HL-60 (cell line): ENCODE measurements around the gene ANKRD12.

Experiments used
- DNase-seq, 2 experiments: peaks; one replicate each; pipeline ENCODE4 v3.0.0-alpha.2; 2010 to 2020; ENCODE audit warnings: low read depth in 1 of 2, low spot score in 1 of 2
- H3K27ac ChIP-seq: fragments of 250-450 bp; sonication (Bioruptor Pico); replicated peaks from 2 replicates; pipeline ENCODE4 v1.5.1; 2020; ENCODE audit warnings: mild to moderate bottlenecking, moderate library complexity
- H3K27me3 ChIP-seq: fragments of 250-450 bp; sonication (Bioruptor Pico); 2 replicates; pipeline ENCODE4 v1.5.1; 2021; ENCODE audit warnings: mild to moderate bottlenecking, moderate library complexity; ENCODE audit not compliant: insufficient read depth, poor library complexity, severe bottlenecking
- H3K4me3 ChIP-seq: replicated peaks from 2 replicates; pipeline ENCODE4 v1.5.1; 2011; ENCODE audit warnings: mild to moderate bottlenecking, control low read depth, low read length; ENCODE audit not compliant: insufficient read depth
- CTCF ChIP-seq: IDR thresholded peaks from one replicate; pipeline ENCODE4 v1.5.1; 2011; ENCODE audit warnings: low read length, control low read depth, inconsistent platforms; ENCODE audit not compliant: insufficient read depth
- GABPA ChIP-seq: IDR thresholded peaks from 2 replicates; pipeline ENCODE4 v1.6.1; 2012; ENCODE audit warnings: low read depth
- POLR2AphosphoS5 ChIP-seq: IDR thresholded peaks from 2 replicates; pipeline ENCODE4 v1.6.1; 2012; ENCODE audit warnings: low read depth
- SPI1 ChIP-seq: IDR thresholded peaks from 2 replicates; pipeline ENCODE4 v1.6.1; 2012; ENCODE audit warnings: low read depth, mild to moderate bottlenecking, borderline replicate concordance
- TF ChIP-seq, protein P1 (sequence below): IDR thresholded peaks from 2 replicates; pipeline ENCODE4 v1.6.1; 2012; ENCODE audit warnings: low read depth; ENCODE audit not compliant: insufficient replicate concordance

ANKRD12 gene

GRCh38 chr18:9248661-9249060 is 112.1 kb downstream of the ANKRD12 start:
- Histone ChIP-seq H3K27ac (no peak overlapping the region), H3K4me3 (no peak overlapping the region), H3K27me3 (no peaks in the 10 kb centered on the region)
- TF ChIP-seq POLR2AphosphoS5 (no peak), CTCF (no peak), GABPA (no peak), SPI1 (no peak)
- TF ChIP-seq, protein P1, sequence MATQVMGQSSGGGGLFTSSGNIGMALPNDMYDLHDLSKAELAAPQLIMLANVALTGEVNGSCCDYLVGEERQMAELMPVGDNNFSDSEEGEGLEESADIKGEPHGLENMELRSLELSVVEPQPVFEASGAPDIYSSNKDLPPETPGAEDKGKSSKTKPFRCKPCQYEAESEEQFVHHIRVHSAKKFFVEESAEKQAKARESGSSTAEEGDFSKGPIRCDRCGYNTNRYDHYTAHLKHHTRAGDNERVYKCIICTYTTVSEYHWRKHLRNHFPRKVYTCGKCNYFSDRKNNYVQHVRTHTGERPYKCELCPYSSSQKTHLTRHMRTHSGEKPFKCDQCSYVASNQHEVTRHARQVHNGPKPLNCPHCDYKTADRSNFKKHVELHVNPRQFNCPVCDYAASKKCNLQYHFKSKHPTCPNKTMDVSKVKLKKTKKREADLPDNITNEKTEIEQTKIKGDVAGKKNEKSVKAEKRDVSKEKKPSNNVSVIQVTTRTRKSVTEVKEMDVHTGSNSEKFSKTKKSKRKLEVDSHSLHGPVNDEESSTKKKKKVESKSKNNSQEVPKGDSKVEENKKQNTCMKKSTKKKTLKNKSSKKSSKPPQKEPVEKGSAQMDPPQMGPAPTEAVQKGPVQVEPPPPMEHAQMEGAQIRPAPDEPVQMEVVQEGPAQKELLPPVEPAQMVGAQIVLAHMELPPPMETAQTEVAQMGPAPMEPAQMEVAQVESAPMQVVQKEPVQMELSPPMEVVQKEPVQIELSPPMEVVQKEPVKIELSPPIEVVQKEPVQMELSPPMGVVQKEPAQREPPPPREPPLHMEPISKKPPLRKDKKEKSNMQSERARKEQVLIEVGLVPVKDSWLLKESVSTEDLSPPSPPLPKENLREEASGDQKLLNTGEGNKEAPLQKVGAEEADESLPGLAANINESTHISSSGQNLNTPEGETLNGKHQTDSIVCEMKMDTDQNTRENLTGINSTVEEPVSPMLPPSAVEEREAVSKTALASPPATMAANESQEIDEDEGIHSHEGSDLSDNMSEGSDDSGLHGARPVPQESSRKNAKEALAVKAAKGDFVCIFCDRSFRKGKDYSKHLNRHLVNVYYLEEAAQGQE: no peak
- no peak for DNase-seq

GRCh38 chr18:9249254-9249653 is 112.7 kb downstream of the ANKRD12 start:
- TF ChIP-seq CTCF (no peak), SPI1 (no peak), GABPA (no peak), POLR2AphosphoS5 (no peak)
- TF ChIP-seq, protein P1: no peak
- Histone ChIP-seq H3K27me3 (no peaks in the 10 kb centered on the region), H3K27ac (no peak overlapping the region), H3K4me3 (no peak overlapping the region)
- DNase-seq: no peak

DNA sequence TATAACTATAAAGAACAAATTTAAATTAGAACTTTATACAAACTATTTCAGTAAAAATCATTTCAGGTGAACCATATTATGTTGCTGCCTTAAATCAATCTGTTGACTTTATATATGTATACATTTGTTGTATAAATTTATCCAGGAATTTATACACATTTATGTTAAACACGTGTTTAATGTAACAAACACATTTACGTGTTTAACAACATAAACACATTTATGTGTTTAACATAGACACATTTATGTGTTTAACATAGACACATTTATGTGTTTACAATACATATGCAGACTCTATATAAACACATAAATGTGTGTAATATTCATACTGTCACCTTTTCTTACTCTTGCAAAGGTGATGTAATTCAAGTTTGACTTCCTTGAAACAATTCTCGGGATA is 122.6 kb downstream of the ANKRD12 start:
- no peak for DNase-seq
- no peak for TF ChIP-seq POLR2AphosphoS5
- TF ChIP-seq CTCF: no peak
- no peak for TF ChIP-seq SPI1
- TF ChIP-seq GABPA: no peak
- TF ChIP-seq, protein P1: no peak
- Histone ChIP-seq H3K27ac (no peak overlapping the region), H3K4me3 (no peak overlapping the region), H3K27me3 (no peaks in the 10 kb centered on the region)
